Hypothalamus (tissue), 51 donors: ENCODE data around the gene DPYD.

Experiments
- DNase-seq, 51 donors: peaks; one replicate each; lab custom pipeline; 2025; lab: John Stamatoyannopoulos, UW

DPYD gene

DNA sequence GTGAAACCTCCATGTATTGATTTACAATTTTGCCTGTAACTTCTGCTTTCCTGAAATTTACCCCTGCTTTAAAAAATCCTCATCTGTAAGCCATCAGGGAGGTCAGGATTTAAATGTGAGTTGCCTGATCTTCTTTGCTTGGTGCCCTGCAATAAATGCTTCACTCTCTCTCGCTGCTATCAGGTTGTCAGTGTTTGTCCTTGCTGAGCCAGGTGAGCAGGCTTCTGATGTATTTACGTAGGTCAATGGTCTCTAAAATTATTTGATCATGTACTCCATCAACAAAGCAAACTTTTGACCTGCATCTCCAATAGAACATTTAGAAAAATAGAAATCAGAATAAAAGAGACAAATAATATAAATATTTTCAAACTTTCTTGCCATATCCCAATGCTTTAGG lies 453.4 kb downstream of the DPYD start:
- DNase-seq = no peak

- DNase-seq = no peak
Observed at GRCh38 chr1:97464305-97464704, 456.5 kb downstream of the DPYD start.

GRCh38 chr1:97461782-97462181 lies 459.1 kb downstream of the DPYD start:
- DNase-seq = peak in 1 of 51 donors; percentile 5

DNA sequence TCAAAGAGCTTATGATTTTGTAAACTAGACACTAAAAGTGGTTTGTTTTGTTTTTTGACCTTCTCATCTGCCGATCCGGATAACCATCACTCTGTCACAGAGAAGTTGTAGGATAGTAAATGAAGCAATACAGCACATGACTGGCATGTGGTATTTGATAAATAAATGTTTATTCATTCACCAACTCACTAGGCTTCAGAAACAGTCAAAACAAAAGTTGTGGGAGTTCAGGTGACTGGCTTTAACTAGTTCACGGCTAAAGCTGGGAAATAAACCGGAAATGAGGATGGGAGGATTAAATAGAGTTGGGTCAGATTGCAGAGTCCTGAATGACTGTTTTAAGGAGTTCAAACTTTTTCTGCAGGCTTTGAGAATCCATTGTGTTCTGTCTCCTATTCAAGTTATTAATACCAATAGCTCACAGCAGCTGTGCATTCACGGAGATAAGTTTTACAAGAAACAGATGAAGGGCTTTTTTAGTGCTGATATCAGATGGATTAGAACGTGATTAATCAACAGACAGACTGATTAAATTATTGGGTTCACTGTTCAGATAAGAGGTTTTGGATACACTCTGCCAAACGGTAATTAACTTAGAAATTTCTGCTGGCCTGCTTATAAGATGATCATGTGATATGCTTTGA lies 463.3 kb downstream of the DPYD start:
- peak in 1 of 51 donors; percentile 14 for DNase-seq

- DNase-seq = no peak
Observed at GRCh38 chr1:97451944-97452343, 468.9 kb downstream of the DPYD start.

DNA sequence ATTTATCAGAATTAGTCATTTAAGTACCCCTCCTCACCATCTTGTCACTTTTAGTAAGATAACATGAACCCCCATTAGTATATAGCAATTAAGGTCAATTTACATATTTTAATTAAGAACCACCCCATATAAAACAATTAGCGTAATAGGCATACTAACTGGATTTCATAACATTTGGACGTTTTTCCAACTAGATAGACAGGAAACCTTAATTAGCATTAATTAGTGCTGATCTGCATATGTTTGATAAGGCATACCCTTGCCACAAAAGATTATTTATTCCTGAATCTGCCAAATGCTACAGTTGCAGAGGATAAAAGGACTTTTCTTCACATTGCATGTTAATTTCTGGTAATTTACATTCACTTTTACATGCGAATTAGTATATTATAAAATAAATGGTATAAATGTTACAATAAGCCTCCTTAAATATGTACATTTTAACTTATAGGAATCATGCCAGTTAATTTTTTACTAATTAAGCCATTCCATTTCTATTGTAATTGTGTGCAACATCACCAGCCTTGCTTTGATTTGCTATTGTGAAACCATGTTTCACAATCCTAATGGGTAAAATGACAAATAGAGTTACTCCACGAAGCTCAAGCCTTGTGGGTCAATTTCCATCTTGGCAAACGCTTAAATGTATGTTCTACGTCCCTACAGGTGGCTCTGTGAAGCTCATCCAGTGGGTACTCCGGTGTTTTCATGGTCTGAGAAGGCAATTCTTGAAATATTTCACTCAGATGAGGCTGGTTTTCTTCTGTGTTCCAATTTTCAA lies 469.6 kb downstream of the DPYD start:
- no peak for DNase-seq

GRCh38 chr1:97441966-97442365 lies 478.9 kb downstream of the DPYD start:
- no peak for DNase-seq

GRCh38 chr1:97433824-97434177 lies 487.0 kb downstream of the DPYD start:
- DNase-seq = no peak

DNA sequence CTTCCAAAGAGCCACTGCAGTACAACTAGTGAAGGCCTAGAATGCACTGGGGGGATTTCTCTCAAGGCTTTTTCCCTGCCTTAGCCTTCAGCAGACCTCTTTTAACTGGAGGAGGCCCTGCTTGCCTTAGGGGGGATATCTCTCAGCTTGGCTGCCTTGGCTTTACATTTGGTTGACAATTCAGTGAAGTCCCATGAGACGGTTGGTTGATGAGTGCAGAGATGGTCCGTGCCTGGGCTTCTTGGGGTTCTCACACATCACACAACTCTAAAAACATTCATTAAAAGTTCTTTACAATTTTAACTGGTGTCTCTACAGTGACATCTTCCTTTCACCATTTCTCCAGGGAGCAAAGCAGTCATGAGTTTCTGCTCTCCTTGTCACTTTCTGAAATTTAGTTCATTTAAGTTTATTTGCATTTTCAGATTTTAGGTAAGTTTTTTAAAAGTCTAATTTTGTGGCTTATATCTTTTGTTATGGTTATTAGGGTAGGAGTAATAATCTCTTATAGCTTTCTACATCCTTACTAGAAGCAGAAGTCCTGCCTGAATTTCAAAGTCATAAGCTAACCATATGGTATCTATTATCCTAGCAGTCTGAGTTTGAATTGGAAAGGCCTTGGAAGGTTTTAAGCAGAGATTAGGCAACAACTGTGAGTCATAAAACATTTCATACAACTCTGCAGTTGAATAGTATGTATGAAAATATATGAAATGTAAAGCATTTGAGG lies 487.6 kb downstream of the DPYD start:
- no peak for DNase-seq

DNA sequence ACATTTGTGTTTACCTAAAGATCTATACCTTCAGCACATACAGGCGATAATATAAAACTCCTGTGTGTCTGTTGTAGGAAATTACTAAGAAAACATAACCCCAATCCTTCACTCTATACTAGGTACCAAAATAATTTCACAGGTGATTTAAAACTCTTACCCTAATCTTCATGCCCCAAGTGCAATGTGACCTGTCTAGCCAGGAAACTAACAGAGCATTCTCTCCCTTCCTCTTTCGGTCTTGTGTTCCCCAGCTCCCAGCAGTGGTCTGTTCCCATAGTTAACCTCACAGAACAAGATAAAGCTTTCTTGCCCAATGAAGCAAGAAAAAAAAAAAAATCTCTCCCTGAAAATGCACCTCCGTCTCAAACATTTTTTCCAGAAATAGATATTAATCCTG lies 493.5 kb downstream of the DPYD start:
- no peak for DNase-seq

DNA sequence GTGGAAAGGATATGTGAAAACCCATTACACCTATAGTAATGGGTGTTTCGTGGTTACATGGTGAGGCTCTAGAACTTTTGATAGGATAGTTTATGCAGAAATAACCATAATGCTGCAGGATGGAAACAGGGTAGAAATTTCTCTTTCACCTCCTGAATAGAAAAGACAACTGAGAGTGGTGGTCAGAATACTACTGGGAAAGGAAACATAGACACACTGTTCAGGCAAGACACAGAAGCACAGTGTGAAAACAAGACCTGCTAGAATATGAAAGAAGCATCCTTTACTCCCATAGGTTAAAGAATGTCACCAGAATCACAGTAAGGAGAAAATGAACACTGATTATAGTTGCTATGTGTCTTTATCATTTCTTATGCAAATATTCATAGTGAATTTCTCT lies 496.6 kb downstream of the DPYD start:
- no peak for DNase-seq

DNA sequence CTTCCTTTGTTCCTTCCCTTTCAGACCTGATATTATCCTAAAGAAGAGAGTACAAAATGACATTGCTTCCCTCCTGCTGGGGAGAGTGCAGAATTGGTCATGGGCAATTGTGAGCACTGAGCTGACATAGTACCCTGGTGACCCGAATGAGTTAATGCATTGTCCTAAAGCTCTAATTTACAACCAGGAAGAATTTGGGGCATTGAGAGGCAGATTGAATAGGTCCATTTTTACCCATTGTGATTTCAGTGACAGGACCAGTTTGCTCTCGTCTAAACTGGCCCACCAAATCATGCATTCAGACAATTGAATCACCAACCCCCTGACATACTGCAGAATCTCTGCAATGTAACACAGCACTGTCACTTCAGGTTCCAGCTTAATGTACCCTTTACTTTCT lies 497.4 kb downstream of the DPYD start:
- DNase-seq = peak in 3 of 51 donors; percentile 1 to 9 (median 4)

GRCh38 chr1:97417661-97418060 lies 503.2 kb downstream of the DPYD start:
- no peak for DNase-seq

GRCh38 chr1:97414682-97415312 lies 506.0 kb downstream of the DPYD start:
- DNase-seq = no peak

DNA sequence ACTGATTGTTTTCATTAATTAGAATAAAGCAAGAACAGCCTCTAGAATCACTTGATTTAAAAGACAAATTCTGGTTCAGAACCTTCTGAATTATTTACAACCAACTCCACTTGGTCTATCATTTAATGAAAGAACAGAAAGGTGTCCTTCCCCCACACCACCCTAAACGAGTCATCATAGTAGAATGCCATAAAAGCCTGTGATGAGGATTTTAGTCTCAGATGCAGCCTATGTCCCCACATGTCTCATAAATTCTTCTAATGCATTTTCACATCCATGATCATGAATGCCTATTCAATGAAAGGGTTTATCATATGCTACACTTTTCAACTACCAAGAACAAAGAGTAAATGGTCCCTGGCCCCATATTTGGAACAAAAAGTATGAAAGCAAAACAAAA lies 508.1 kb downstream of the DPYD start:
- no peak for DNase-seq

DNA sequence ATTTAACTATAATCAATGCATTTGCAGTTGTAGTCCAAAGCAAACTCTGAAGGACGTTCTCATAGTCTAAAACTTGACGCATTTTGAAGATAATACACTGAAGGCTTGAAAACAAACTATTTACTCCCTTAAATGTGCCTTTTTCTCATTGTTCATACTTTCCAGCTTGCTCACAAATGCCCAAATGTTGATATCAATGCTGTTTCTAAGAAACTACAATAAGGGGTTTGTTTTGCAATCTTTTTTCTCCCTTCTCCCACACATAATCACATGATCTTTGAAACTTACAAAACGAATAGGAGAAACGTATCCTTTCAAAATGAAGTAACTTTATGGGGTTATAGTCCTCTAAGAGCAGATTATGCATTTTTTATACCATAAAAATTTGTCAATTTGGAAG lies 508.7 kb downstream of the DPYD start:
- no peak for DNase-seq

GRCh38 chr1:97396463-97396862 lies 524.4 kb downstream of the DPYD start:
- DNase-seq = no peak

- no peak for DNase-seq
Observed at GRCh38 chr1:97392701-97393100, 528.1 kb downstream of the DPYD start.

DNA sequence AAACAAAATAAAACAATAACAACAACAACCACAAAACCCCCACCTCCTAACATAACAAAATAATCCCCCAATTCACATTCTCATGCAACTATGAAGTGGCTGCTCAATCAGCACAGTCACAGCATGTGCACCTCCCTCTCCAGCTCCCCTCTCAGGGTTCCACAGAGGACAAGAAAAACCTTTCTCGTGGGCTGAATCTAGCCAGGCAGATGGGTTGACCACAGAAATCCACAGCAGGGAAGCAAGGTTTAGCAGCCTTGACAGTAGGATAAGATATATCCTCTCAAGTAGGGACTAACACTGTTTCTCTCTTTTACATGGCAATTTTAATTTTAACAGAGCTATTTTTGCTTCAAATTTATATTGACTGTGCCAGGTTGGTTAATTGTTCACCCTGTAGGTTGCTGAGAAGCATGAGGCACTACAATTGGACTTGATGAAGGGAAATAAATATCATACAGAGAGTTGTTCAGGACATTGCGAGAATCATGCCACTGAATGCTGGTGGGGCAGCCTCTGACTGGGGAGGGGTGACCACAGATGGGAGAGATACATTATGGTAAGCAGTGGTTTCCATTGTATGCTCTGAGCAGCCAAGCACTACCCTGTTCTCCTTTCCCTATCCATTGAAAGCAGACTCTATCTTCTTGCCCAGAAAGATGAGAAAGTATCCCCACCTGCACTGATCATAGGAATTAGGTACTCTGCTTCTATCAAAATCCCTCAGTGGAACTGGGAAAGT lies 535.1 kb downstream of the DPYD start:
- no peak for DNase-seq

- DNase-seq = no peak
Observed at GRCh38 chr1:97384294-97384968, 536.4 kb downstream of the DPYD start.
